LNCAP (cell line): ENCODE data around the gene HOXB3.

Experiments used
- CTCF ChIP-seq: fragments of 450-650 bp; IDR thresholded peaks from 2 replicates; pipeline ENCODE4 v1.5.1; 2017; ENCODE audit warnings: mild to moderate bottlenecking

The HOXB3 gene

GRCh38 chr17:48623583-48623982 lies 33.5 kb upstream of the HOXB3 start:
- TF ChIP-seq CTCF: no peak

GRCh38 chr17:48622857-48623256 lies 32.8 kb upstream of the HOXB3 start:
- no peak for TF ChIP-seq CTCF

- no peak for TF ChIP-seq CTCF
Measured at GRCh38 chr17:48621410-48622392, 31.7 kb upstream of the HOXB3 start.

GRCh38 chr17:48620461-48621139 lies 30.6 kb upstream of the HOXB3 start:
- no peak for TF ChIP-seq CTCF

GRCh38 chr17:48619826-48620449 lies 29.9 kb upstream of the HOXB3 start:
- TF ChIP-seq CTCF: no peak

- peak; percentile 98 for TF ChIP-seq CTCF
Measured at GRCh38 chr17:48618256-48618896, 28.3 kb upstream of the HOXB3 start.
